Measurements from ENCODE around the gene SEZ6L.

DNA sequence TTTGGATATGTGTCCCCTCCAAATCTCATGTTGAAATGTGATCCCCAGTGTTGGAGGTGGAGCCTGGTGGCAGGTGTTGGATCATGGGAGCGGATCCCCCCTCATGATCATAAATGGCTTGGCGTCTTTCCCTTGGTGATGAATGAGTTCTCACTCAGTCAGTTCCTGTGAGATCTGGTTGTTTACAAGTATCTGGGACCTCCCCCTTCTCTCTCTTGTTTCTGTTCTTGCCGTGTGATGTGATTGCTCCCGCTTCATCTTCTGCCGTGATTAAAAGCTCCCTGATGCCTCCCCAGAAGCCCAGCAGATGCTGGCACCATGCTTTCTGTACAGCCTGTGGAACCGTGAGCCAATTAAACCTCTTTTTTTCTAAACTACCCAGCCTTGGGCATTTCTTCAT, 102.2 kb downstream of the SEZ6L start:
- TF ChIP-seq EP300 (IDR thresholded peaks at IDR 0.05) (no peak), POLR2AphosphoS5 (IDR thresholded peaks at IDR 0.05) (no peak)
- TF ChIP-seq, protein P1, sequence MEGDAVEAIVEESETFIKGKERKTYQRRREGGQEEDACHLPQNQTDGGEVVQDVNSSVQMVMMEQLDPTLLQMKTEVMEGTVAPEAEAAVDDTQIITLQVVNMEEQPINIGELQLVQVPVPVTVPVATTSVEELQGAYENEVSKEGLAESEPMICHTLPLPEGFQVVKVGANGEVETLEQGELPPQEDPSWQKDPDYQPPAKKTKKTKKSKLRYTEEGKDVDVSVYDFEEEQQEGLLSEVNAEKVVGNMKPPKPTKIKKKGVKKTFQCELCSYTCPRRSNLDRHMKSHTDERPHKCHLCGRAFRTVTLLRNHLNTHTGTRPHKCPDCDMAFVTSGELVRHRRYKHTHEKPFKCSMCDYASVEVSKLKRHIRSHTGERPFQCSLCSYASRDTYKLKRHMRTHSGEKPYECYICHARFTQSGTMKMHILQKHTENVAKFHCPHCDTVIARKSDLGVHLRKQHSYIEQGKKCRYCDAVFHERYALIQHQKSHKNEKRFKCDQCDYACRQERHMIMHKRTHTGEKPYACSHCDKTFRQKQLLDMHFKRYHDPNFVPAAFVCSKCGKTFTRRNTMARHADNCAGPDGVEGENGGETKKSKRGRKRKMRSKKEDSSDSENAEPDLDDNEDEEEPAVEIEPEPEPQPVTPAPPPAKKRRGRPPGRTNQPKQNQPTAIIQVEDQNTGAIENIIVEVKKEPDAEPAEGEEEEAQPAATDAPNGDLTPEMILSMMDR (IDR thresholded peaks at IDR 0.05), result no peak
